Measurements from ENCODE around the gene RELT. TPM values are rescaled to one million over a fixed set of nuclear protein-coding genes. Genes with fewer than 3 reads are reported as not detected.

Gene RELT
- total RNA-seq, 2 experiments from 2014 or later = 21.5 to 30.8 TPM

- BruUV-seq (replicated peaks) = no TSS peak
- intact Hi-C loops (cut with micrococcal nuclease; ENCODE audit: unreplicated experiment) = no loop called here
- Histone ChIP-seq H3K4me3 (ENCODE audit: low read depth, low read length, poor library complexity, severe bottlenecking) (no peak overlapping the region), H3K79me2 (ENCODE audit: insufficient read depth, low read depth, low read length) (no peaks in the 10 kb centered on the region), H3K4me2 (ENCODE audit: low read length) (no peak overlapping the region), H2AFZ (ENCODE audit: low read length) (no peak overlapping the region), H3K27ac (ENCODE audit: low read depth, low read length, poor library complexity, severe bottlenecking) (no peak overlapping the region), H3K9me3 (ENCODE audit: low read length) (no peaks in the 10 kb centered on the region), H4K20me1 (ENCODE audit: insufficient read depth, low read length) (no peaks in the 10 kb centered on the region), H3K36me3 (ENCODE audit: insufficient read depth, low read length) (no peaks in the 10 kb centered on the region), H3K4me1 (ENCODE audit: insufficient read depth, low read length, poor library complexity, severe bottlenecking) (no peaks in the 10 kb centered on the region), H3K9me2 (ENCODE audit: insufficient read depth, low read length) (no peaks in the 10 kb centered on the region)
- no peak for DNase-seq (ENCODE audit: low spot score)
- CTCF ChIA-PET (ENCODE audit: unreplicated experiment) = no interaction called here
- POLR2A ChIA-PET = no interaction called here
- TF ChIP-seq EZH2phosphoT487 (IDR thresholded peaks at IDR 0.05; ENCODE audit: borderline replicate concordance, low read depth, low read length) = no peak
- TF ChIP-seq, protein P1, sequence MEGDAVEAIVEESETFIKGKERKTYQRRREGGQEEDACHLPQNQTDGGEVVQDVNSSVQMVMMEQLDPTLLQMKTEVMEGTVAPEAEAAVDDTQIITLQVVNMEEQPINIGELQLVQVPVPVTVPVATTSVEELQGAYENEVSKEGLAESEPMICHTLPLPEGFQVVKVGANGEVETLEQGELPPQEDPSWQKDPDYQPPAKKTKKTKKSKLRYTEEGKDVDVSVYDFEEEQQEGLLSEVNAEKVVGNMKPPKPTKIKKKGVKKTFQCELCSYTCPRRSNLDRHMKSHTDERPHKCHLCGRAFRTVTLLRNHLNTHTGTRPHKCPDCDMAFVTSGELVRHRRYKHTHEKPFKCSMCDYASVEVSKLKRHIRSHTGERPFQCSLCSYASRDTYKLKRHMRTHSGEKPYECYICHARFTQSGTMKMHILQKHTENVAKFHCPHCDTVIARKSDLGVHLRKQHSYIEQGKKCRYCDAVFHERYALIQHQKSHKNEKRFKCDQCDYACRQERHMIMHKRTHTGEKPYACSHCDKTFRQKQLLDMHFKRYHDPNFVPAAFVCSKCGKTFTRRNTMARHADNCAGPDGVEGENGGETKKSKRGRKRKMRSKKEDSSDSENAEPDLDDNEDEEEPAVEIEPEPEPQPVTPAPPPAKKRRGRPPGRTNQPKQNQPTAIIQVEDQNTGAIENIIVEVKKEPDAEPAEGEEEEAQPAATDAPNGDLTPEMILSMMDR (conservative IDR thresholded peaks at IDR 0.05; ENCODE audit: low read length) = no peak
Observed at GRCh38 chr11:73345481-73346160, 30.6 kb upstream of the RELT start.

GRCh38 chr11:73346186-73346935 lies 29.8 kb upstream of the RELT start:
- CTCF ChIA-PET (ENCODE audit: unreplicated experiment) = no interaction called here

More at GRCh38 chr11:73346186-73346935, 29.8 kb upstream of the RELT start:
- TF ChIP-seq, protein P1 (conservative IDR thresholded peaks at IDR 0.05; ENCODE audit: low read length) = no peak
- no peak for TF ChIP-seq EZH2phosphoT487 (IDR thresholded peaks at IDR 0.05; ENCODE audit: borderline replicate concordance, low read depth, low read length)
- POLR2A ChIA-PET = no interaction called here
- Histone ChIP-seq H3K9me2 (ENCODE audit: insufficient read depth, low read length) (no peaks in the 10 kb centered on the region), H3K4me3 (ENCODE audit: low read depth, low read length, poor library complexity, severe bottlenecking) (no peak overlapping the region), H3K36me3 (ENCODE audit: insufficient read depth, low read length) (no peaks in the 10 kb centered on the region), H3K4me2 (ENCODE audit: low read length) (no peak overlapping the region), H2AFZ (ENCODE audit: low read length) (no peak overlapping the region), H3K9me3 (ENCODE audit: low read length) (no peaks in the 10 kb centered on the region), H4K20me1 (ENCODE audit: insufficient read depth, low read length) (no peaks in the 10 kb centered on the region), H3K79me2 (ENCODE audit: insufficient read depth, low read depth, low read length) (no peaks in the 10 kb centered on the region), H3K4me1 (ENCODE audit: insufficient read depth, low read length, poor library complexity, severe bottlenecking) (no peaks in the 10 kb centered on the region), H3K27ac (ENCODE audit: low read depth, low read length, poor library complexity, severe bottlenecking) (no peak overlapping the region)
- no TSS peak for BruUV-seq (replicated peaks)
- DNase-seq (ENCODE audit: low spot score) = no peak
- intact Hi-C loops (cut with micrococcal nuclease; ENCODE audit: unreplicated experiment) = no loop called here
